Kidney tubule cell (primary cell): ENCODE measurements around the gene ELK4.

Experiments
- DNase-seq: peaks from one replicate; pipeline ENCODE4 v3.0.0-alpha.2; 2018; ENCODE audit warnings: low spot score

ELK4 gene

GRCh38 chr1:205563927-205564441 lies 67.8 kb downstream of the ELK4 start:
- DNase-seq = no peak

- no peak for DNase-seq
These were observed 70.2 kb downstream of the ELK4 start for GRCh38 chr1:205561501-205562203.
